Measurements from ENCODE around the gene MKNK1.

- TF ChIP-seq CTCF (IDR thresholded peaks at IDR 0.05) (no peak), POLR2A (IDR thresholded peaks at IDR 0.05) (no peak), EP300 (IDR thresholded peaks at IDR 0.05) (no peak)
Measured at GRCh38 chr1:46653405-46653958, 49.4 kb upstream of the MKNK1 start.

Measured in stomach (tissue), 4 donors.